ENCODE measurements around the gene MAGEB4.
"Not testable (repeated sequence)": the region's sequence is repeated elsewhere in the genome, so short reads cannot be mapped to it uniquely, and the experiment has no call there.

The MAGEB4 gene, protein sequence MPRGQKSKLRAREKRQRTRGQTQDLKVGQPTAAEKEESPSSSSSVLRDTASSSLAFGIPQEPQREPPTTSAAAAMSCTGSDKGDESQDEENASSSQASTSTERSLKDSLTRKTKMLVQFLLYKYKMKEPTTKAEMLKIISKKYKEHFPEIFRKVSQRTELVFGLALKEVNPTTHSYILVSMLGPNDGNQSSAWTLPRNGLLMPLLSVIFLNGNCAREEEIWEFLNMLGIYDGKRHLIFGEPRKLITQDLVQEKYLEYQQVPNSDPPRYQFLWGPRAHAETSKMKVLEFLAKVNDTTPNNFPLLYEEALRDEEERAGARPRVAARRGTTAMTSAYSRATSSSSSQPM

DNA sequence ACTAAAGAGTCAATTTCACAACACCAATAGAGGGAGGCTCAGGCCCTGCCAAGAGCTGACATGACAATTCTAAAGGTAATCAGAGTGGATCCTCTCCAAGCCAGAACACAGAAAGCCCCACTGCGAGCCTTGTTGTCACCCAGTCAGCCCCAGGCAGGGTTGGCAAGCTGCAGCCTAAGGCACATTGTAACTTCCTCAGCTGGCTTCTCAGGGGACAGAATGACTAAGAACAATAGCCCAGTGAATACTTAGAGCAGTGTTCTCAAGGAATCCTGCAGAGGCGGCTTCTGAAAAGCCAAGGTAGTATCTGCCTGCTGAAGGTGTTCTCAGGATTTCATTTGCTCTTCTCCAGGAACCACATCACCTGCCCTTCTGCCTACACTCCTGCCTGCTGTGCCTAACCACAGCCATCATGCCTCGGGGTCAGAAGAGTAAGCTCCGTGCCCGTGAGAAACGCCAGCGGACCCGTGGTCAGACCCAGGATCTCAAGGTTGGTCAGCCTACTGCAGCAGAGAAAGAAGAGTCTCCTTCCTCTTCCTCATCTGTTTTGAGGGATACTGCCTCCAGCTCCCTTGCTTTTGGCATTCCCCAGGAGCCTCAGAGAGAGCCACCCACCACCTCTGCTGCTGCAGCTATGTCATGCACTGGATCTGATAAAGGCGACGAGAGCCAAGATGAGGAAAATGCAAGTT is at the start of gene MAGEB4:
Gene MAGEB4 (plus strand): TSS at position 277 of the 692 bp plus-strand sequence. CDS start 136 bp downstream, at position 413.
- no peak for ATAC-seq

DNA sequence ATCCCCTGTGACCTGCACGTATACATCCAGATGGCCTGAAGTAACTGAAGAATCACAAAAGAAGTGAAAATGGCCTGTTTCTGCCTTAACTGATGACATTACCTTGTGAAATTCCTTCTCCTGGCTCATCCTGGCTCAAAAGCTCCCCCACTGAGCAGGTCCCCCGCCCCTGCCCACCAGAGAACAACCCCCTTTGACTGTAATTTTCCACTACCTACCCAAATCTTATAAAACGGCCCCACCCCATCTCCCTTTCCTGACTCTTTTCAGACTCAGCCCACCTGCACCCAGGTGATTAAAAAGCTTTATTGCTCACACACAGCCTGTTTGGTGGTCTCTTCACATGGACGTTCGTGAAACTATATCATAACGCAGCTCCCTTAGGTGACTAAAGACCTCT is 47.9 kb upstream of the MAGEB4 start:
- not testable (repeated sequence) for ATAC-seq

DNA sequence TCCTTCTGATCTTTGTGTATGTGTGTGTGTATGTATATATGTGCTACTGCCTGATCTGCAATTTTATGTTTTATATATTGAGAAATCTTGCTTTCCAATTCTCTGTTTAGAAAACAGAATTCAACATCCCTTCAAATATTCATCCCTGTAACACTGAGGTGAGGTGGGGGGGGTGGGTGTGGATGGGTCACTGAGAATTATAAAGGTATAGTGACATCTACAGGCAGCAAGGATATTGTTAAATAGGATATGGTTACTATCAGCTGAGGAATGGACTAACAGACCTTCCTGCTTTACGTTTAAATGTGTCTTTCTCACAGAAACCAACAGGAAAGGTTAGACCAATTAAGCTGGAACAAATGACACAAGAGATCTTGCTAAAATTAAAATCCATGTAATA is 45.5 kb upstream of the MAGEB4 start:
- ATAC-seq, result no peak

DNA sequence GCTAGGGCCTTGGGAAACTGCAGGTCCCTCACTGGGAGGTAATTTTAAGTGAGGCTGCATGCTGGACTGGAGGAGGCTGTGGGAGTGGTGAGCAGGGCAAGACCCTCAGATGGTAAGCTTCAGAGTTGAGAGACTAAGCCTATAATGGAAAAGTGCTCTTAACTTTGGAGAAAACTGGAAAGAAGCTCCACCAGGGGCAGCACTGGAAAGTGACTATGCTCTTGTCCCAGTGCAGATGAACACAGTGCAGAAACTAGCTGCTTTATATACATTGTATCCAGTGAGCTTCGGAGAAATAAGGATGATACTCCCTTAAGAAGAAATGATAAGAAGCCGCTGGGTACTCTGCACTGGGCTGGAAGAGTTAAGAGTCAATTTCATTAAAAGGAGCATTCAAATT is 29.6 kb upstream of the MAGEB4 start:
- no peak for ATAC-seq

DNA sequence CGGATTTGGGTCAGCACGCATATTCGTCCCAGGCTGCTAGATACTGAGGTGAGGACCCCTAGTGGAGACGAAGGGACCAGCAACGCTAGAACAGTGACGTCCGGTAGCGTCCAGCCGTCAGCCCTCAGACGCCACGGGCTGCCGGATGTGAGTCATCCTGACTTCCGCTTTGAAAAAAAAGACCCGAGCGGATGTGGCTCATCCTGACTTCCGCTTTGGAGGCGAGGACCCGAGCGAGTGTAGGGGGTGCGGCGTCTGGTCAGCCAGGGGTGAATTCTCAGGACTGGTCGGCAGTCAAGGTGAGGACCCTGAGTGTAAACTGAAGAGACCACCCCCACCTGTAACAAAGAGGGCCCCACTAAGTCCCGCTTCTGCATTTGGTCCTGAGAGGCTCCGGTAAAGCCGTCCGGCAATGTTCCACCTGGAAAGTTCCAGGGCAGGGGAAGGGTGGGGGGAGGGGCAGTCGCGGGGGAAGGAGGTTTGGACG is 26.4 kb upstream of the MAGEB4 start, which contains the start of gene MAGEB2:
Gene MAGEB2 (plus strand): TSS at position 207 of the 487 bp plus-strand sequence. CDS start 3,018 bp downstream, outside the sequence.
- ATAC-seq, result no peak

DNA sequence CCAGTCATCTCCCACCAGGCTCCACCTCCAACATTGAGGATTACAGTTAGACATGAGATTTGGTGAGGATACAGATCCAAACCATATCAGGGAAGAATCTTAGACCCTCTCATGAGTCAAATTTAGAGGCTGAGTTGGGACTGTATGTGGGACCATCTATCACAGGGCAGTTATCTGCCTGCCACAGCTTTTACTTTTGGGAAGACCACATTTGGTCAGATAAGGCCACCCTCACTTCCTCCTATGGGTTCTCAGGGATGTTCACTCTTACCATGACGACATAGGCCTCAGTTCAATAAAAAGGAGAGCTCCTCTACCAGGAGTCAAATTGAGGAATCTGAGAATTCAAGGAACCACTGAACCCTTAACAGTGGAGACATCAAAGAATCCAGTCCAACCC is 24.3 kb upstream of the MAGEB4 start:
- no peak for ATAC-seq

DNA sequence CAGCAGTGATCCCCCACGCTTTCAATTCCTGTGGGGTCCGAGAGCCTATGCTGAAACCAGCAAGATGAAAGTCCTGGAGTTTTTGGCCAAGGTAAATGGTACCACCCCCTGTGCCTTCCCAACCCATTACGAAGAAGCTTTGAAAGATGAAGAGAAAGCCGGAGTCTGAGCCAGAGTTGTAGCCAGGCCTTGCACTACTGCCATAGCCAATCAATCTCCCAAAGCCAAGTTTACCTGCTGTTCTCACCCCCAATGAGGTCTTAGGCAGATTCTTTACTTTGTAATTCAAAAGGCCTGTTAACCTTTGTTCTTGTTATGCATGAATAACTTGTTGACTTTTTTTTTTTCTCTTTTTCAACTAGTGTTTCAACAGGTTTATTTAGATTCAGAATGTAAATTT is 22.4 kb upstream of the MAGEB4 start:
- no peak for ATAC-seq

DNA sequence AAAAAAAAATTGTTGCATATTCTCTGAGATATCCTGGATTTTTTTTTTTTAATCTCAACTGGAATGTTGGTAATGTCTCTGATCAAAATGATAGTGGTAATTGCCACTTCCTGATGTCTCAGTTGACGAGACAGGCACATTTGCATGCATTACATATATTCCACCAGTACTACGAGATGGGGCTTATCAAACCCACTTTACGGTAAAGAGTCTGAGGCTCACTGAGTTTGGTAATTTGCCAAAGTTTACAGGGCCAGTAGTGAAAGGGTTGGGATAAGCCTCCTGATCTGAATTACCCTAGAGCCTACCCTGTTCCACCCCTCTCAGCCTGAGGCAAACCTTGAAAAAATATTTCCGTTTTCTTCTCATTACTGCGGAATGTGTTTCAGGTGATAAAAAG is 21.1 kb upstream of the MAGEB4 start:
- ATAC-seq, result no peak

DNA sequence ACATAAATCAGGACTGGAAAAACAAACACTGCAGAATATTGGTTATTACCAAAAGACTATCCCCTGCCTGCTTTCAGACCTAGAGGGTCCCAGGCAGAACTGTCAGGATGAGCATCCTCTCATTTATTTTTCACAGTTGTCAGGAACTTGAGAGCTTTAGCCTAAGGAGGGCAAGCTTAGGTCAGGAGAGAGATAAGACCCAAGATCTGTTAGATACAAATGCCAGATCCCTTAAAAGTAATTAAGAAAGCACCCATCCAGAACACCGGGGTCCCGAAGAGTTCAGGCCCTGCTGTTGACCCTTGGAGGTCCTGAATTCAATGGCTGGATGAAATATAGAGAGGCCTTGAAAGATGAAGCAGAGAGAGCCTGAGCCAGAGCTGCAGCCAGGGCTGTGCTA is 17.3 kb upstream of the MAGEB4 start:
- ATAC-seq, result no peak

DNA sequence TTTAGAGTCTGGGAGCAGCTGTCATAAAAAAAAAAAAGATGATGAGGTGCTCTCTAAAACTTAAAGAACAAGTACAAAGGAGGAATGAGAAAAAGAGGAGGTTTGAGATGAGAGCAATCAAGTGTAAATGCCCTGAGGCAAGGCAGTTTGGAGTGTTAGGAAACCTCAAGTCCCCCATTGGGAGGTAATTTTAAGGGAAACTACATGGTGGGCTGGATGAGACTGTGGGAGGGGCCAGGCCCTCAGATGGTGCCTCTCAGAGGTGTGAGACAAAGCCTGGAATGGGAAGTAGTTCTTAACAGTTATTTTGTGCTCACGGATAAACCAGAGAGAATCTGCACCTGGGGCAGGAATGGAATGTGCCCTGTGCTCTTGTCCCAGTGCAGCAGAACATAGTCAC is 13.3 kb upstream of the MAGEB4 start:
- no peak for ATAC-seq

DNA sequence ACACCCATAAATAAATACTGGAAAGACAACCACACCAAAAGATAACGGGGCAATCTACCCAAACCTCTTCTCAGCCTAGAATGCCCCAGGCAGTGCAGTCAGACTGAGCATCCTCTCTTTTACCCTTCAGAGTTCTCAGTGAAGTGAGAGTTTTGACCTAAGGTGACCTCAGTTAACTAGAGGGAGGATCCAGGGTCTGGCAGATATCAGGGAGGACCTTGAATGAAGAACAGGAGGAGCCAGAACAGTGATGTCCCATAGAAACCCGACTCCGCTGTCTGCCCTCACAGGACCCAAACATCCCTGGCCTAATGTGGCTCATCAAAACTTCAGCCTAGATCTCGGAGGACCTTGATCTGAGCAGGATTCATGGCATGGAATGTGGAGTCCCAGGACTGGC is 11.4 kb upstream of the MAGEB4 start, which contains the start of gene MAGEB3:
Gene MAGEB3 (plus strand): TSS at position 263 of the 400 bp plus-strand sequence. CDS start 5,268 bp downstream, outside the sequence.
- ATAC-seq, result no peak

DNA sequence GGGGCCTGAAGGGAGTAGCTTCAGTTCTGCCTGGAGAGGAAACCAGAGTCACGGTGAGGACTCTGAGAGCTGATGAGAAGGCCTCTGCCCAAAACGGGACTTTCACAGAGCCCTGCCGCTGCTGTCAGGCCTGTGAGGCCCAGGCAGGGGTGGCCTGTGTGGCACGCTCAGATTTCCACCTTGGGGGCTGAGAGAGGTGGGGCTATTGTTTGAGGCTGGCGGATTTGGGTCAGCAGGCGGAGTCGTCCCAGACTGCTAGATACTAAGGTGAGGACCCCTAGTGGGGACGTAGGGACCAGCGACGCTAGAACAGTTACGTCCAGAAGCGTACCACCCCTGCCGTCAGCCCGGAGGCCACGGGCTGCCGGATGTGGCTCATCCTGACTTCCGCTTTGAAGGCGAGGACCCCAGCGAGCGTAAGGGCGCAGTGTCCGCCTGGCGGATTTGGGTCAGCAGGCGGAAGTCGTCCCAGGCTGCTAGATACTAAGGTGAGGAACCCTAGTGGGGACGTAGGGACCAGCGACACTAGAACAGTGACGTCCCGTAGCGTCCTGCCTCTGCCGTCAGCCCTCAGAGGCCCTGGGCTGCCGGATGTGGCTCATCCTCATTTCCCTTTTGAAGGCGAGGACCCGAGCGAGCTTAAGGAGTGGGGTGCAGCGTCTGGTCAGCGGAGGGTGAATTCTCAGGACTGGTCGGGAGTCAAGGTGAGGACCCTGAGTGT is 5.1 kb downstream of the MAGEB4 start, which contains the start of gene MAGEB1:
Gene MAGEB1 (plus strand): TSS at position 378 of the 721 bp plus-strand sequence. CDS start 3,348 bp downstream, outside the sequence.
- ATAC-seq, result no peak

DNA sequence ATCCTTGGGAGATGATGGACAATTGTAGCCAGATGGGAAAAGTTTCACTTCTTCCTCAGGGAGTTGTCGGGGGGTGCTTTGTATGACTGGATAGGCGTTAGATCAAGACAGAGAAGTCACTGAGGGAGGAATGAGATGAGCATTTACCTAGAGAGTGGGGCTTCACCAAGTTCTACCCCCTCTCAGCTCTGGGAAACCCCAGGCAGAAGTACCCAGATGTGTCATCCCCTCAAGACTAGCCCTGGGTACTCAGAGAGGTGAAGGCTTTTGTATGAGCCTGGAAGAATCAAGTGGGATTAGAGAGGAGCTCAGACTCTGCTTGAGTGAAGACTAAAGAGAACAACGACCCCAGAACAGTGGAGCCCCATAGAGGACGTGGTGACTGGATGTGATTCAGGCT is 7.1 kb downstream of the MAGEB4 start:
- ATAC-seq, result no peak

DNA sequence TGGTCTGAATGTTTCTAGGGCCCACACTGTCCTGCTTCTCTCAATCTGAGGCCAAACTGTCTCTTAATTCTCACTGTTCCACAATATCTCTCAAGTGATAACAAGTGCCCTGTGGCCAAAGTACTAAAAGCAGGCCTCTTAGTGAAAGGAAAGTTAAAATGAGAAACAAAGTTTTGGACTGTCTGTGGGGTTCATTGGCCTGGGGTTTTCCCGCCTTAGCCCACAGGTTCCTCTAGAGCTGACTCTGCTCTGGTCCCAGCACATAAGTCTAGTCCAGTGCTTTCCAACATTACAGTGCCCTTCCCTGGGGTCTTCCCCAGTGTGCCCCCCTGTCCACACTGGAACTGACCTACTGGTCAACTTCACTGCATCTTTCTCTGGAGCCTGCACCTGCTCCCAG is 11.5 kb downstream of the MAGEB4 start:
- ATAC-seq, result no peak

DNA sequence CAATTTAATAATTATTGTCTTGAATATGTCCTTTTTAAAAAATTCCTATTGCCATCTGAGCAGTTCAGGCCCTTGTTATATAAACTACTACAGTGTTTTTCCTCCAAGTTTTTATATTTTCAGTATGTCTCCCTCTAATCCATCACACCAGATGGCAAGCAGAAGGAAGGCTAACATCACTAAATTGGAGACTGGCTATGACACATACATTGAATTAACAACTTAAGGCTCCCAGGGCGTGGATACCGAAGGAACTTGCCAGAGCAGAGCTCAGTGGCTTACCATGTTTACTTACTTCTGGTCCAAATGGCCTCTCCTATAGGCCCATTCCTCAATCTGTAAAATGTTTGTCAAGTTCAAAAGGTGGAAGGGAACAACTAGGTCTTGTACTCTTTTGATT is 18.1 kb downstream of the MAGEB4 start:
- no peak for ATAC-seq

DNA sequence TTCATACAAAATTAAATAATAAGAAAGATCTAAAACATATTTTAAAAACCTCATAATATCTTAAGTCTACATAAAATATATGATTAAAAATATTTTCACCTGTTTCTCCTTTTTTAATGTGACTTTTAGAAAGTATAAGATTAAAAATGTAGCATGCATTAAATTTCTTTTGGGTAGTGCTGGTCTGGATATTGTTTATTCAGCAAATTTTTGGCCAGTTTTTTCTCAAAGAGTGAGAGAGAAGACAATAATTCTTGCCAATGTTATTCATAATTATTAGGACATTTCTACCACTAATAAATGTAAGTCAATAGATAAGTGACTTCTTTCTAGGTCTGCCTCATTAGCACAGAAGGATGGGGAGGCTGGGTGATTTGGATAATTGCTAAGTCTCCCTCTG is 19.2 kb downstream of the MAGEB4 start:
- no peak for ATAC-seq

DNA sequence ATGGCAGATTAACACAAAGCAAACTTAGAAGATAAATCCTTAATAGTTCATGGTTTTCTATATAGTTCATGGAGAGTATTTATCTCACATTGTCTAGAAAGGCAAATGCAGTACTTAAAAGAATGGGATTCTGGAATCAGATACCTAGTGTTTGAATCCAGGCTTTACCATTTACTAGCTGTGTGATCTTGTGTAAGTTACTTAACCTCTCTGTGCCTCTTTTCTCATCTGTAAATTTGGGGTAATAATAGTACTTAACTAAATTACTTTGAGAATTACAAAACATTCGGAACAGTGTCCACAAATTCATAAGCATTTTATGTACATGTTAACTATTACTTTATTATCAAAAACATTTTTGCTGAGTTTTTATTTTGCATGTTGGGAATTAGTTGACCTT is 21.0 kb downstream of the MAGEB4 start:
- ATAC-seq, result no peak

DNA sequence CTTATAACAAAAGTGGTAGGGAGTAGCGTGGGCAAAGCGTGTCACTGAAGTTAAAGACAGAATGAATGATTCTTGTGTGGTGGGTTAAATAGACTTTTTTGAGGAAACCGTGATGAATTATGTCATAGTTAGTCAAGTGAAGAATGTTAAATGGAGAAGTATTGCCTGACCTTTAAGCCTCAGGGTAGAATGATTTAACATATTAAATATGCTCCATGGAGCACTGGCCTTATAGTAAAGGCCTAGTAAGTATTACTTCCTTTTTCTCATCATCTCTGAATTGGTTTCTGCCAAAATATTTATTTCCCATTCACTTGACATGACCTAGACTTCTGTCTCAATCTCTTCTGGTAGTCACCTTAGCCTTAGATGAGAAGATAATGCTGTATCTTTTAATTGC is 28.8 kb downstream of the MAGEB4 start:
- ATAC-seq, result no peak

DNA sequence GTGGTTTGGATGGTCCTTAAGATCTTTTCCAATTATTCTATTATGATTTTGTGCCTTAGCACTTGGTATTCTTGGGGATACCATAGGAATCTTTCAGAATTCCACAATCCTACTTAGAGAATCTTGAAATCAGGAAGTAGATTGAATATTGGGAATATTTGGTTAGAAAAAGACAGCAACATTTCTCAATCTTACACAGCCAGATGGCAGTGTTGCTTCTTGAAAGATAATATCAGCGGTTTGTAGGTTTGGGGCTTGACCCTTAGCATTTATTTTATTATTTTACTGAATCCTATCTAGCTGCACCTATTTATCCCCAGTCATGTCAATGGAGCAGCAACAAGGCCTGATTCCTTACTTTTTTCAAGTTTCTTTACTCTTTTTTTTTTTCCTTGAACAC is 33.7 kb downstream of the MAGEB4 start:
- no peak for ATAC-seq

DNA sequence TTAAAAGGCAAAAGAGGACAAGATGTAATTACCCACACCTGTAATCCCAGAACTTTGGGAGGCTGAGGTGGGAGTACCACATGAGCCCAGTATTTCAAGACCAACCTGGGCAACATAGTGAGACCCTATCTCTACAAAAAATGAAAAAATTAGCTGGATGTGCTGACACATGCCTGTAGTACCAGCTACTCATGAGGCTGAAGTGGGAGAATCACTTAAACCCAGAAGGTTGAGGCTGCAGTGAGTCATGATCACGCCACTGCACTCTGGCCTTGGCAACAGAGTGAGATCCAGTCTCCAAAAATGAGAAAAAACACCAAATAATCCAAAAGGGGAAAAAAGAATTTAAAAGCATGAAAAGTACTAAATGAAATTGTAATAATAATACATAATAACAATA is 36.6 kb downstream of the MAGEB4 start:
- no peak for ATAC-seq

DNA sequence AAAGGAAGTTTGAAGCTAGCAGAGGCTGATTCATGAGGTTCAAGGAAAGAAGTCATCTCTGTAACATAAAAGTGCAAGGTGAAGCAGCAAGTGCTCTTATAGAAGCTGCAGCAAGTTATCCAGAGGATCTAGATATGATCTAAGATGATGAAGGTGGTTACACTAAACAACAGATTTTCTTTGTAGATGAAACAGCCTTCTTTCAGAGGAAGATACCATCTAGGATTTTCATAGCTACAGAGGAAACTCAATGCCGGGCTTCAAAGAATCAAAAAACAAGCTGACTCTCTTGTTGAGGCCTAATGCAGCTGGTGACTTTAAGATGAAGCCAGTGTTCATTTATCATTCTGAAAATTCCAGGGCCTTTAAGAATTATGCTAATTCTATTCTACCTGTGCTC is 38.6 kb downstream of the MAGEB4 start:
- no peak for ATAC-seq

DNA sequence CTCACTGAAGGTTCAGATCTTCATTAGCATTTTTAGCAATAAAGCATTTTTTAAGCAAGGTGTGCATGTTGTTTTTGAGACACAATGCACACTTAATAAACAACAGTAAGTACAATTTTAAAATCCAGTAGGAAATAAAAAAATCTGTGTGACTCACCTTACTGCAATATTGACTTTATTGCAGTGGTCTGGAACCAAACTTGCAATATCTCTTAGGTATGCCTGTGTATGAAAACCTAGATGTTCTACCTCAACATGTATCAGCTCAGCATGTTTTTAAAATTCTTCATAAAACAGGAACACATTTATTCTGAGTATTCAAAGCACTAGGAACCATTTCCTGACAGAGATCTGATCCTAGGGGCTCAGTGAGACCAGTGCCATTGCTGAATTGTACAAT is 40.7 kb downstream of the MAGEB4 start:
- ATAC-seq, result no peak

All from activated CD4-positive, CD25-positive, alpha-beta regulatory T cell treated with anti-CD3 and anti-CD28 coated beads, Interleukin-2, amount 50 U/mL, for 24 hours (primary cell).